Fibroblast of upper back skin (primary cell): ENCODE results near the gene KIF24.
"Not testable (repeated sequence)": the region's sequence is repeated elsewhere in the genome, so short reads cannot be mapped to it uniquely, and the experiment has no call there.

Experiments used
- DNase-seq: peaks from one replicate; pipeline ENCODE4 v3.0.0-alpha.2; 2013

KIF24 gene, protein sequence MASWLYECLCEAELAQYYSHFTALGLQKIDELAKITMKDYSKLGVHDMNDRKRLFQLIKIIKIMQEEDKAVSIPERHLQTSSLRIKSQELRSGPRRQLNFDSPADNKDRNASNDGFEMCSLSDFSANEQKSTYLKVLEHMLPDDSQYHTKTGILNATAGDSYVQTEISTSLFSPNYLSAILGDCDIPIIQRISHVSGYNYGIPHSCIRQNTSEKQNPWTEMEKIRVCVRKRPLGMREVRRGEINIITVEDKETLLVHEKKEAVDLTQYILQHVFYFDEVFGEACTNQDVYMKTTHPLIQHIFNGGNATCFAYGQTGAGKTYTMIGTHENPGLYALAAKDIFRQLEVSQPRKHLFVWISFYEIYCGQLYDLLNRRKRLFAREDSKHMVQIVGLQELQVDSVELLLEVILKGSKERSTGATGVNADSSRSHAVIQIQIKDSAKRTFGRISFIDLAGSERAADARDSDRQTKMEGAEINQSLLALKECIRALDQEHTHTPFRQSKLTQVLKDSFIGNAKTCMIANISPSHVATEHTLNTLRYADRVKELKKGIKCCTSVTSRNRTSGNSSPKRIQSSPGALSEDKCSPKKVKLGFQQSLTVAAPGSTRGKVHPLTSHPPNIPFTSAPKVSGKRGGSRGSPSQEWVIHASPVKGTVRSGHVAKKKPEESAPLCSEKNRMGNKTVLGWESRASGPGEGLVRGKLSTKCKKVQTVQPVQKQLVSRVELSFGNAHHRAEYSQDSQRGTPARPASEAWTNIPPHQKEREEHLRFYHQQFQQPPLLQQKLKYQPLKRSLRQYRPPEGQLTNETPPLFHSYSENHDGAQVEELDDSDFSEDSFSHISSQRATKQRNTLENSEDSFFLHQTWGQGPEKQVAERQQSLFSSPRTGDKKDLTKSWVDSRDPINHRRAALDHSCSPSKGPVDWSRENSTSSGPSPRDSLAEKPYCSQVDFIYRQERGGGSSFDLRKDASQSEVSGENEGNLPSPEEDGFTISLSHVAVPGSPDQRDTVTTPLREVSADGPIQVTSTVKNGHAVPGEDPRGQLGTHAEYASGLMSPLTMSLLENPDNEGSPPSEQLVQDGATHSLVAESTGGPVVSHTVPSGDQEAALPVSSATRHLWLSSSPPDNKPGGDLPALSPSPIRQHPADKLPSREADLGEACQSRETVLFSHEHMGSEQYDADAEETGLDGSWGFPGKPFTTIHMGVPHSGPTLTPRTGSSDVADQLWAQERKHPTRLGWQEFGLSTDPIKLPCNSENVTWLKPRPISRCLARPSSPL (N-terminal part only)

DNA sequence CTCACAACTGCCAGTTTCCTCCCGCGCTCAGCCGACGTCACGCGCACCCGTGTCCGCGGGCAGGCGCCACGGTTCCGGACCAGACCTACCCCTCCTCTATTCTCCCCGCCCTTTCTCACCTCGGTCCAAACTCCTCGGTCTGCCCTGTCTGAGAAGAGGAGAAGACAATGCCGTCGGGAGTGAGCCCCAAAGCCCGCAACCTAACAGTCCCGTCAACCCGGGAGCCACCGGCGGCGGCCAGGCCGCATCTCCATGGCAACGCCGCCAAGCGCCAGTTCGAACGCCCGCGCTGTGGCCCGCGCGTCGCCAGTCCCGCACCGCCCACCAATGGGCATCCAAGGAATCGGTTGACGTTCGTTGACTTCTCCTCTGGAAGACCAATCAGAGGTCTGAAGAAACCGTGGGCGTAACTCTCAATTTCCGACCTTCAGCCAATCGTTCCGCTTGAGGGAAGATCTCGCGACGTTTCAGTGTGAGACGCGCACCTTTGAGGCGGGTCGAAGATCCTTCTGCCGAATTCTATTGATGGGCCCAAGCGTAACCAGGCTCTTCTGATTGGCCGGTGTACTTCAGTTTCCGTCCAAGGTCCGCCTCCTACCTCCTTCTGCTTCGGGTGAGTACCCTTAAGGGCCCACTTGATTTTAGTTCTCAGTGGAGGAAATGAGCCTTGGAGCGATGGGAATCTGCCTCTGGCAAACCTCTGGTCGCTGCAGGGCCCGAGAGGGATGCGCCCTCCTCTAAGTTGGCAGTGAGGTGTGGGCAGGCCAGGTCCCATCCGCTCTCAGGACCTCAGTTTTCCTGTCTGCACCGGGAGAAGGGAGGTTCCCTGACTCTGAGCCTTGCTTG is at the start of gene KIF24, which contains the start of gene NUDT2:
TSS of gene KIF24 (minus strand) at position 282 of the 846 bp plus-strand sequence. CDS start 17,922 bp downstream, outside the sequence.
TSS of gene NUDT2 (plus strand) at position 583 of the 846 bp plus-strand sequence. CDS start 9,471 bp downstream, outside the sequence.
- DNase-seq = peak; percentile 100

GRCh38 chr9:34378376-34379060 is 49.5 kb upstream of the KIF24 start:
- DNase-seq = no peak

GRCh38 chr9:34377404-34377746 is 48.3 kb upstream of the KIF24 start:
- DNase-seq = no peak

- peak; percentile 79 for DNase-seq
These were observed 47.7 kb upstream of the KIF24 start, which contains the start of gene MYORG for GRCh38 chr9:34376596-34377403. TSS of gene MYORG (minus strand) at chr9:34376898. CDS start at chr9:34372943, 3,955 bp downstream.

- no peak for DNase-seq
These were observed 47.0 kb upstream of the KIF24 start for GRCh38 chr9:34375901-34376595.

GRCh38 chr9:34374905-34375552 is 46.0 kb upstream of the KIF24 start:
- DNase-seq = no peak

GRCh38 chr9:34374339-34374738 is 45.3 kb upstream of the KIF24 start:
- DNase-seq = no peak

- DNase-seq = no peak
These were observed 44.7 kb upstream of the KIF24 start for GRCh38 chr9:34373749-34374148.

DNA sequence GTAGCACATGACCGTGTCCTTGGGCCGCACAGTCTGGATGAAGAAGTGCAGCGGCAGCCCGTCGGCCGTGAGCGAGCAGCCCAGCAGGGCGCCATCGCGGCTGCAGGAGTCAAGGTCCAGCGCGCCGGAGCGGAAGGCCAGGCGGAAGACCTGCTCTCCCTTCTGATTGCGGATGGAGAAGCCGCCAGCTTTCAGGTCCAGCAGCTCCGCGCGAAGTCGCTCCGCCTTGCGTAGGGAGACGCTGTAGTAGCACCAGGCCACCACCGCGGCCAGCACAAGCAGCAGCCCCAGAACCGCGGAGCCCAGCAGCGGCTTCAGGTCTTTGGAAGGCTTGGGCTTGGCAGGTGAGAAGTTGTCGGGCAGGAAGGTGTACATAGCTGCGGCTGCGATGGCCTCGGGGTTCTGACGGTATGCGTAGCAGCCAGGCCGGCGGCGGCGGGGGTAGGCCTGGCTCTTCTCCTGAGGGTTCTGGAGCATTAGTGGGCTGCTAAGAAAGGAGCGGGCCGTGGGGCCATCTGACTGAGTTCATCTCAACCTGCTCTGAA is 43.5 kb upstream of the KIF24 start:
- no peak for DNase-seq

DNA sequence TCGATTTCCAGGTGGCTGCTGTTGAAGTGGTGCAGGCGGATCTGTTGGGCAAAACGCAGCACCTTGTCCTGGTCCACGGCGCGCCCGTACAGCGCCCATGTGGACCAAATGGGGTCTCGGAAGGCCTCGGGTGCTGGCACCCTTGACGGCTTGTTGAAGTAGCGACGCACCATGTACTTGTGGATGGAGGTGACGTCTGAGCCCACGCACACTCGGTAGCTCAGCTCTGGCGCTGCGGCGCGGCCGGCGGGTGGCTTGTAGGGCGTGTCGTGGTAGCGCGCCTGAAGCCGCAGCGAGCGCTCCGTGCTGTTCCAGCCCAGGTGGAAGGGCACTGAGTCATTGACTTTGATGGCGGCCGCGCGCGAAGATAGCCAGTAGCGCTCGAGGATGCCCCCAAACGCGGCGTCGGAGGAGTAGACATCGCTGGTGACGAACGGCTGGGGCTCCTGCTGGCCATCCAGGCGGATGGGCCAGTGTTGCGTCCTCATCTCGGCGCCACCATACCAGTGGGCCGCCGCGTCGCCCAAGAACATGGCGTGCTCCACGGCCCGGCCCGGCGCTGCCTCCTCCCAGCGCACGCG is 42.9 kb upstream of the KIF24 start:
- DNase-seq = no peak

DNA sequence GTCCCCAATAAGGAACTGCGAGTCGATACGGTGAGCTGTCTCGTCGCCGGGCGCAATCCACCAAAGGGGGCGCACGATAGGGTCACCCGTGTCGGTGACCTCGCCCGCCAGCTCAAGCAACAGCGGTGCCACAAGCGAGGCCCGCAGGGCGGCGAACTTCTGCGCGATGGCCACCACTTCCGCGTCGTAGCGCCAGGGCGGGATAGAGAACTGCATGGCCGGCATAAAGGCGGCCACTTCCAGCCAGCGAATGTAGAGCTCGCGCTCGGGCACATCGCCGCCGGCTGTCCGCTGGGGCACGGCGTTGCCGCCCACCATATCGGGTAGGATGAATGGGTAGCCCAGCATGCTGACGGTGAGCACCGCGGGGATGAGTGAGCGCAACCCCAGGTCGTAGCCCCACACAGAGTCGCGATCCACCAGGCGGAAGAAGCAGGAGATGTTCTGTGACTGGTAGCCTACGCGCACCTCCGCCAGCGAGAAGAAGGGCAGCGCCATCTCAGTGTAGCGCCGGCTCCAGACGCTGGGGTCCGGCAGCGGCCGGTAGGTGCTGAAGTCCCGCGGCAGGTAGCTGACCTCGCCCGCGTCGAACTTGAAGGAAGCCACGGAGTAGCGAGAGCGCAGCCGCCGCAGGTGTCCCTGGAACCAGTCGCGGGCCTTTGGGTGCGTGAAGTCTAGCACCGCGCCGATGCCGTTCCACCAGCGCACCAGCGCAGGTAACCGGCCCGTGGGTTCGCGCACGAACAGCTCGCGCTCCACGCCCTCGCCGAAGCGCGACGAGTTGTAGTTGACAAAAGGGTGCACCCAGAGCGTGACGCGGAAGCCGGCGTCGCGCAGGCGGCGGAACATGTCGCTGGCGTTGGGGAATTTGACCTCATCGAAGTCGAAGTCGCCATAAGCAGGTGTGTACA is 42.2 kb upstream of the KIF24 start:
- DNase-seq = no peak

DNA sequence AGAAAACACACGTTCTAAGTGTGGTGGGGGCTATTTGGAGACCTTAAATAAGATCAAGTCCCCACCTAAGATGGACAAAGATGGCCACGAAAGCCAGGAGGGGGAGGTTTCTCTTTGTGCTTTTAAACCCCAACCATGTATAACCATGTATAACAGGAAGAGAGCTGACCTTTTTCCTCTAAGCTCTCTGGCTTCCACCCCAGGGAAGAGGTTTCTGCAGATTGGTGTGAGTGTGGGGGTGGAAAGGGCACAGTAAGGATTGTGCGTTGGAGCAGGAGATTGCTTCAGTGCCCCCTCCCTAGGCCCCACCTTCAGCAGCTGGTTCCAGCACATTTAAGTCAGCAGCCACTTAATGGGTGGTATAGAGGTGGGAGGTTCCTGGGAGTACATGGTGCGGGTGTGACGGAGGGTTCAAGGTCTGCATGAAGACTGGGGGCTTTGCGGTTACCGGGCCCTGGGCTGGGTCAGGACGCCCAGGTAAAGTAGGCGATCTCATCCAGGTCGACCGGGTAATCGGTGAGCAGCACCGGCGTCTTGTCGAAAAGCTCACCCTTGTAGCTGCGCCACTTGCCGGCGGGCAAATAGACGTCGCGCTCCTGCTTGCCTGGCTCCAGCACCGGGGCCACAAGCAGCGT is 41.4 kb upstream of the KIF24 start:
- DNase-seq = no peak

GRCh38 chr9:34369636-34370035 is 40.6 kb upstream of the KIF24 start:
- no peak for DNase-seq

GRCh38 chr9:34368796-34369195 is 39.7 kb upstream of the KIF24 start:
- not testable (repeated sequence) for DNase-seq

DNA sequence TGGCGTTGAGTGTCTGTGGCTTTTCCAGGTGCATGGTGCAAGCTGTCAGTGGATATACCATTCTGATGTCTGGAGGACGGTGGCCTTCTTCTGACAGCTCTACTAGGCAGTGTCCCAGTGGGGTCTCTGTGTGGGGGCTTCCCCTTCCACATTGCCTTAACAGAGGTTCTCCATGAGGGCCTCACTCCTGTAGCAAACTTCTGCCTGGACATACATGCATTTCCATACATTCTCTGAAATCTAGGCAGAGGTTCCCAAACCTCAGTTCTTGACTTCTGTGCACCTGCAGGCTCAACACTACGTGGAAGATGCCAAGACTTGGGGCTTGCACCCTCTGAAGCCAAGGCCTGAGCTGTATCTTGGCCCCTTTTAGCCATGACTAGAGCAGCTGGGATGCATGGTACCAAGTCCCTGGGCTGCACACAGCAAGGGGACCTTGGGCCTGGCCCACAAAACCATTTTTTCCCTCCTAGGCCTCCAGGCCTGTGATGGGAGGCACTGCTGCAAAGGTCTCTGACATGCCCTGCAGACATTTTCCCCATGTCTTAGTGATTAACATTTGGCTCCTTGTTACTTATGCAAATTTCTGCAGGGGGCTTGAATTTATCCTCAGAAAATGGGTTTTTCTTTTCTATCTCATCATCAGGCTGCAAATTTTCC is 38.8 kb upstream of the KIF24 start:
- not testable (repeated sequence) for DNase-seq

- no peak for DNase-seq
These were observed 37.3 kb upstream of the KIF24 start for GRCh38 chr9:34366365-34366764.
